Measurements from ENCODE around the gene KCNJ12. TPM values are rescaled to one million over a fixed set of nuclear protein-coding genes. Genes with fewer than 3 reads are reported as not detected.

The KCNJ12 gene
- total and polyA plus RNA-seq, 2 of the 4 experiments (the other 2 are of a cell fraction): under 0.01 to 0.10 TPM

DNA sequence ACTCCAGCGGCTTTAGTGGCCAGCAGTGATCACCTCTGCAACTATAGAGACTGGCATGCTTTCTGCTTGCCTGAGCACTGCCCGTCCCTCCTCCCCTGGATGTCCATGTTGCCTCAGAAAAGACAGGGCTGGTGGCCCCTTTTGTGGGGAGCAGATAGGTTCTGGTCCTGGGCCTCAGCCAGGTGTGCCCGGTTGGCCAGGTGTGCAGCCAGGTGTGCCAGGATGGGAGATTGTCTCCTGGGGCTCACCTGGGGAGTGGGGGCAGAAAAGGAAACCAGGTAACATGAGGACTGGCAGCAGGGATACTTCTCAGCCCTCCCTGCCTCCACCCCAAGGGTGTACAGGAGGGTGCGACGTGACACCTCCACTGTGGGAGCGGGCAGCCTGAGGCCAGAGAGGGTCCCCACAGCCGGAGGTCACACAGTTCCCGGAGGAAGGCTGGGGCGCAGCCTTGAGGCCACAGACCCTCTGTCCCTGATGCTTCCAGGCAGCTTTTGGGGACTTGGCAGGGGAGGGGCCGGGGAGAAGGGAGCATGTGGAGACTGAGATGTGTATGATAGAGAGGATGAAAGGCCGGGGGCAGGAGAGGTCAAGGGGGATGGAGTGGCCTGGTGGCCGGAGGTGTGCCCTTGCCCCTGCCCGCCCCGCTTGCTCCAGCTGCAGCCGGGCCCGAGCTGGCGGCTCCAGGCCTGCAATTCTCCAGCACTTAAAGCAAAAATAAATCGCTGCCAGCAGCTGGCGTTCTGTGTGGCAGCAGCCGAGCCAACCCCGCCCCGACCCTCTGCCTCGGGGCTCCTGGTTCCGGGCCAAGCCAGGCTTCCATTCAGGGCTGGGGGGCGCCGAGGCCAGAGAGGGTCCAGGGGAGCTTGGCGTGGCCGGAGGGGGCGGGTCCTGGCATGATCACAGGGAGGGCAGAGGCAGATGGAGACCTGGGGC lies 6.7 kb downstream of the KCNJ12 start (continued):
- no peak for TF ChIP-seq MXI1 (IDR thresholded peaks at IDR 0.05; ENCODE audit: borderline replicate concordance, low read depth, low read length)

DNA sequence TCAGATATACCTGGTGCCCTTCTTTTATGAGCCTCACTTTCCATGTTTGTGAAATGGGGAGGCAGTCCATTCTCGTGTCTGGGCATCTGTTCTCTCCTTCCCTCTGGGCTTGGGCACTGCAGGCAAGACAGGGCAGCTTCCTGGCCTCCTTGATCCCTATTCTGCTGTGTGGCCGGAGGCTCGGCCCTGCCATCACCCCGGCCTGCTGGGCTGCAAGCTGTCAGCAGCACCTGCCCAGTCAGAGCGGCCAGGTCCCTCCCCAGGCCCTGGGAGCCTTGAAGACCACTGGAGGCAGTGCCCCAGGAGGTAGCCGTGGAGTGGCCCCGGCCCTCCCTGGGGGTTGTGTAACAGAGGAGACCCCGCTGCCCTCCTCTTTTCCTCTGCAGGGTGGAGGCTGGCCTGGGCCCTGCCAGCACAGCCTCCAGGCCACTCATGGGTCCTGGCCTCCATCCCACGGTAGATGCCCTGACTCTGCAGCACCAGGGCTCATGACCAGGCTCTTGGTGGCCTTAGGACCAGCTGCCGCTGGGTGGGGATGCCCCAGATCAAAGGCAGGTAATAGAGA lies 9.2 kb downstream of the KCNJ12 start:
- no peaks in the 10 kb centered on the region for H3K79me1 ChIP-seq (ENCODE audit: low read depth in 1 of 2, low read length in 2 of 2)
- H4K5ac ChIP-seq (ENCODE audit: low read depth, low read length): no peak overlapping the region
- no peak overlapping the region for H2BK15ac ChIP-seq (ENCODE audit: low read depth, low read length)
- DNase-seq: no peak
- no peaks in the 10 kb centered on the region for H4K20me1 ChIP-seq (ENCODE audit: insufficient read depth, low read length)
- H3K14ac ChIP-seq (replicated peaks; ENCODE audit: low read depth, low read length): no peak overlapping the region
- H3K36me3 ChIP-seq (ENCODE audit: control insufficient read depth, insufficient read depth, low read length): no peaks in the 10 kb centered on the region
- no peak for ATAC-seq (ENCODE audit: low read depth)
- H4K8ac ChIP-seq (ENCODE audit: low read depth in 2 of 2, low read length in 2 of 2): no peak overlapping the region
- H3K23ac ChIP-seq (ENCODE audit: low read depth, low read length): no peak overlapping the region
- WGBS, 2 experiments (ENCODE audit: extremely low coverage in 2 of 2, insufficient read length in 1 of 2): 57% methylated on average over 4 of the region's 10 CpGs; no CpG with 5 or more reads in 1 of the 2 experiments
- ChIA-PET CTCF (no interaction called here), POLR2A (ENCODE audit: unreplicated experiment) (no interaction called here)
- TF ChIP-seq FOS (IDR thresholded peaks at IDR 0.05; ENCODE audit: low read depth, low read length) (no peak), SMC3 (IDR thresholded peaks at IDR 0.05; ENCODE audit: low read depth, low read length) (no peak), CHD1 (IDR thresholded peaks at IDR 0.05; ENCODE audit: low read depth, low read length) (no peak), MXI1 (IDR thresholded peaks at IDR 0.05; ENCODE audit: borderline replicate concordance, low read depth, low read length) (no peak), CEBPB (IDR thresholded peaks at IDR 0.05; ENCODE audit: low read depth, low read length) (no peak), MAFK (IDR thresholded peaks at IDR 0.05; ENCODE audit: low read depth, low read length) (no peak), MAZ (IDR thresholded peaks at IDR 0.05; ENCODE audit: borderline replicate concordance, low read depth, low read length) (no peak), BHLHE40 (IDR thresholded peaks at IDR 0.05; ENCODE audit: low read depth, low read length) (no peak), RAD21 (IDR thresholded peaks at IDR 0.05; ENCODE audit: low read length) (no peak), POLR2A (IDR thresholded peaks at IDR 0.05; ENCODE audit: low read depth, low read length) (no peak)
- TF ChIP-seq, protein P1, sequence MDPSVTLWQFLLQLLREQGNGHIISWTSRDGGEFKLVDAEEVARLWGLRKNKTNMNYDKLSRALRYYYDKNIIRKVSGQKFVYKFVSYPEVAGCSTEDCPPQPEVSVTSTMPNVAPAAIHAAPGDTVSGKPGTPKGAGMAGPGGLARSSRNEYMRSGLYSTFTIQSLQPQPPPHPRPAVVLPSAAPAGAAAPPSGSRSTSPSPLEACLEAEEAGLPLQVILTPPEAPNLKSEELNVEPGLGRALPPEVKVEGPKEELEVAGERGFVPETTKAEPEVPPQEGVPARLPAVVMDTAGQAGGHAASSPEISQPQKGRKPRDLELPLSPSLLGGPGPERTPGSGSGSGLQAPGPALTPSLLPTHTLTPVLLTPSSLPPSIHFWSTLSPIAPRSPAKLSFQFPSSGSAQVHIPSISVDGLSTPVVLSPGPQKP (IDR thresholded peaks at IDR 0.05; ENCODE audit: borderline replicate concordance, low read depth, low read length): no peak
- TF ChIP-seq, protein P2, sequence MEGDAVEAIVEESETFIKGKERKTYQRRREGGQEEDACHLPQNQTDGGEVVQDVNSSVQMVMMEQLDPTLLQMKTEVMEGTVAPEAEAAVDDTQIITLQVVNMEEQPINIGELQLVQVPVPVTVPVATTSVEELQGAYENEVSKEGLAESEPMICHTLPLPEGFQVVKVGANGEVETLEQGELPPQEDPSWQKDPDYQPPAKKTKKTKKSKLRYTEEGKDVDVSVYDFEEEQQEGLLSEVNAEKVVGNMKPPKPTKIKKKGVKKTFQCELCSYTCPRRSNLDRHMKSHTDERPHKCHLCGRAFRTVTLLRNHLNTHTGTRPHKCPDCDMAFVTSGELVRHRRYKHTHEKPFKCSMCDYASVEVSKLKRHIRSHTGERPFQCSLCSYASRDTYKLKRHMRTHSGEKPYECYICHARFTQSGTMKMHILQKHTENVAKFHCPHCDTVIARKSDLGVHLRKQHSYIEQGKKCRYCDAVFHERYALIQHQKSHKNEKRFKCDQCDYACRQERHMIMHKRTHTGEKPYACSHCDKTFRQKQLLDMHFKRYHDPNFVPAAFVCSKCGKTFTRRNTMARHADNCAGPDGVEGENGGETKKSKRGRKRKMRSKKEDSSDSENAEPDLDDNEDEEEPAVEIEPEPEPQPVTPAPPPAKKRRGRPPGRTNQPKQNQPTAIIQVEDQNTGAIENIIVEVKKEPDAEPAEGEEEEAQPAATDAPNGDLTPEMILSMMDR (conservative IDR thresholded peaks at IDR 0.05; ENCODE audit: low read depth, low read length): no peak
- H3K4me3 ChIP-seq (ENCODE audit: insufficient read depth, low read depth, low read length): no peak overlapping the region
- H3K18ac ChIP-seq (ENCODE audit: low read depth, low read length): no peak overlapping the region
- no peaks in the 10 kb centered on the region for H3K9me3 ChIP-seq (ENCODE audit: control insufficient read depth, insufficient read depth, low read length)
- no peak overlapping the region for H3K9ac ChIP-seq (ENCODE audit: low read depth, low read length)
- peaks cover 53% of the 10 kb centered on the region for H3K27me3 ChIP-seq (ENCODE audit: control insufficient read depth, insufficient read depth, low read length)
- H3K4ac ChIP-seq (ENCODE audit: low read depth, low read length): no peak overlapping the region
- BruUV-seq (replicated peaks): no TSS peak
- no peaks in the 10 kb centered on the region for H3K9me1 ChIP-seq (ENCODE audit: insufficient read depth, low read length)
- no peak overlapping the region for H3K56ac ChIP-seq (ENCODE audit: extremely low read depth, insufficient read depth, low read length)
- in situ Hi-C loops (cut with MboI; ENCODE audit: low sequenced_read_pairs): no loop called here
- no peak overlapping the region for H2BK120ac ChIP-seq (ENCODE audit: low read depth, low read length)
- no peak overlapping the region for H3K27ac ChIP-seq (ENCODE audit: insufficient read depth, low read length)
- no peak overlapping the region for H4K91ac ChIP-seq (ENCODE audit: insufficient read depth, low read depth, low read length)
- H2BK20ac ChIP-seq (ENCODE audit: low read depth, low read length): no peak overlapping the region
- H3K4me2 ChIP-seq (ENCODE audit: low read depth, low read length): no peak overlapping the region
- intact Hi-C loops (cut with micrococcal nuclease): no loop called here
- H2AFZ ChIP-seq (replicated peaks; ENCODE audit: low read length, poor library complexity): no peak overlapping the region
- no peak overlapping the region for H2AK9ac ChIP-seq (replicated peaks; ENCODE audit: low read depth, low read length, poor library complexity)
- dilution Hi-C loops (cut with HindIII; ENCODE audit: low sequenced_read_pairs, unreplicated experiment): no loop called here
- H2BK5ac ChIP-seq (ENCODE audit: low read depth, low read length, poor library complexity, severe bottlenecking): no peak overlapping the region
- no peak overlapping the region for H2AK5ac ChIP-seq (ENCODE audit: low read depth, low read length)
- no peaks in the 10 kb centered on the region for H3K4me1 ChIP-seq (ENCODE audit: control insufficient read depth, insufficient read depth, low read length)
